HG03196 (cell line): ENCODE measurements around the gene CYP3A5.
"Not testable (repeated sequence)": the region's sequence is repeated elsewhere in the genome, so short reads cannot be mapped to it uniquely, and the experiment has no call there.

ENCODE experiments used
- ATAC-seq: cut with Tn5 transposase; IDR thresholded peaks from one replicate; pipeline ENCODE4 v1.9.1; 2021; ENCODE audit not compliant: unreplicated experiment

CYP3A5 gene

DNA sequence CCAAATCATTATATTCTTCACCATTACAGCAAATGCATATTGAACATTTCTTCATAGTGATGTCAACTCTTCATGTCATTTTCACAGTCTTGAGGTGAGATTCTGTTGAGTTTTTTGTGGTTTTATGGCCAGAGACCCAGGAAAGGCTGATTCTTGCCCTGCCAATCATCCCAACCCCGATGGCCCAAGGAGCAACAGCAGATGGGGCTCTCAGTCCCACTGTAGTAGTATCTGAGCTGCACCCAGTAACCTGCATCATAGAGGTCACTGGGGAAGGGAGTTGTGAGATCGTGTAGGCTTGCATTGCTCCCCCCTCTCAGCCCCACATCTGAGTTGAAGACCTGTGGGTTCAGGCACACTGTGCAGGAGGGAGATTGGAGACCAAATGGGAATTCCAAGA is 36.3 kb downstream of the CYP3A5 start:
- ATAC-seq = no peak

DNA sequence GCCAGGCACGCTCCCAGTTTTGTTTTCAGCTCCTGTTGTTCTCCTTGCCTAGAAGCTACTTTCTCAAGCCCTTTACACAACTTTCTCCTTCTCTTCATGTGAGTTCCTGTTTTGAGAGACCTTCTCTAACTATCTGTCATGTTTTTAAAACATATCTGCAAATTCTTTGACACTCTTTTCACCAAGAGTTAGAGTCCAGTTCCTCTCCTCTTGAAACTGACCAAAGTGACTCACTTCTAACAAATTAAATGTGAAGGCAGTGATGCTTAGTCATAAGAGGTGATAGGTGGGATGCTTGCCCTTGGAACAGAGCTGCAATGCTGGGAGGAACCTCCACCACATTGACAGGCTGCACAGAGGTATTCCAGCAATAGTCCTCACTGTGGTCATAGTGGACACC is 37.8 kb downstream of the CYP3A5 start:
- no peak for ATAC-seq

DNA sequence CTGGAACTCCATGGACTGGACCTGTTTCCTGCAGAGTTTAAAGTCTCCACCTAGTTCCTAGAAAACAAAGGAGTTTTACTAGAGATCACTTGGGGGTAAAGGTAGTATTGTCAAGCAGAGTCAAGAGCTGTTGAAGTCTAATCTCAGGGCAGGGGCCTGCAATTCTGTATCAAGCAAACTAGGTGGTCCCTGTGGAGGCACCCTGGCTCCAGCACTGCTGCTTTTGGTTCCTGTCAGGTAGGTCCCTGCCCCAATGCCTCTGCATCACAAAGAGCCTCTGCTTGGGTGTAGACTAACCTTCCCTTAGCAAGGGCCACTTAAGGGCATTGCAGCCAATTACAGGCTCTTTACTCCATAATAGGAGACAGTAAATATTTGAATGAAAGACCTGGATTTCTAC is 40.5 kb downstream of the CYP3A5 start:
- ATAC-seq = no peak

DNA sequence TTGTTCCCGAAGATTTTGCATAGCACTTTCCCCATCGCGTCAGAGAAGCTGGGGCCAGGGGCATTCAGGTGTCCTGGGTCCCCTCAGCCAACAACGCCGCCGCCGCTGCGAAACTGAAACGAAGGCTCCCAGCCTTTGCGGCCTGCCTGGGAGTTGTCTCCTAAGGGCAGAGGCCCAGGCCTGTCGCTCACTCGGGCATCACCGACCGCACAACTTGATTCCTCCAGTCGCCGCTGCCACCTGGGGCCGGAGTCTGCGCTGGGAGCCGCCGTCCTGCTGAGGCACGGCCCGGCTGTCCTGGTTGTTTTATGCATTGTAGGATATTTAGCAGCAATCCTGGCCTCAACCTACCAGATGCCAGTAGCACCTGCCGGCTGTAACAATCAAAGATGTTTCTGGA is 41.1 kb downstream of the CYP3A5 start:
- no peak for ATAC-seq

DNA sequence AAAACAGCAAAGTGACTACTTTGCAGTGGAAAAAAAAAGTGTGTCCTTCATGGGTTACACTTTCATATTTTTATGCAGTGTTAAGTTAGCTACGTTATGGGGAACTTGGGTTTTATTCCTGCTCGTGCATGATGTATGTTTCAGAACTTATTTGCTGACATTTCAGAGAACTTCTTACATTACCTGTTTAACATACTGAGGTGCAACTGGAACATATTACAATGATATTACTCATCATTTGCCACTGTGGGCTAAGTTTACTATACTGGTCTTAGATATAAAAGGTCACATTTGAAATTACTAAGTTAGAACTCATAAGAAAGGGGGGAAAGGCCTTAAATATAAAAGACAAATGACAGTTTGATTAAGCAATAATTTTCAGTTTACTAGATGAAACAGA is 42.4 kb downstream of the CYP3A5 start:
- ATAC-seq = not testable (repeated sequence)

DNA sequence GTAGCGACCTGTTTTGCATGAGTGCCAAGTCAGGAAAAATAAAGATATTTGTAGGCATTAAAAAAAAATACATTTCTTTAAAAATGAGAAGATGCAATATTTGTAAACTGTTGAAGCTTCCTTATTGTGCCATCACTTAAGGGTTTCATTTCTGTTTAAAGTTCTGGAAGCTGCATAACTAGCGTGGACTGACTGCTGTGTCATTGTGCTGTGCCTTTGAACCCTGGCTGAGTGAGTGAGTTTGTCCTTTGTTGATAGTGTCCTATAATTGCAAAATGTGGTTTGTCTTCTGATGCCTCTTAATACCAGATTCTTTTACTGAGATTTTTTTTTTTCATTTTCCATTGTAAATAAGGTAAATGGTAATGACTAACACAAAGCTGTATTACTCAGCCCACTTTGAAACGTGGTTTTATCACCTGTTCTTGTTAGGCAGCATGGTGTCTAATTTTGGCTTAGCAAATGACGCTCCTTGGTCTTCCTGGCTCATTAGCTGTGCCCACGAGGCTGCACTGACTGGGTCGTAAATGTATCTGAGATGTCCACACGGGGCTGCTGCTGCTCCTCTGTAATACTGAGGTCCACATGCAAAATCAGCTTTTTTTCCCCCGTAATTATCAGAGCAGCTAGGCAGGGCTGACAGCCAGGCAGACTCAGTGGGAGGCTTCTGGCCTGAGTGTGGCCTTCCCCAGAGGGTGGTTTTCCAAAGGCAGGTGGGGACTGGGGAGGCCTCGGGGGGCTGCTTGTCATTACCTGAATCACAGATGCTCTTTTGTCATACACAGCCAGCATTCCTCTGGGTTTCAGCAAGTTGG is 48.3 kb downstream of the CYP3A5 start:
- no peak for ATAC-seq

DNA sequence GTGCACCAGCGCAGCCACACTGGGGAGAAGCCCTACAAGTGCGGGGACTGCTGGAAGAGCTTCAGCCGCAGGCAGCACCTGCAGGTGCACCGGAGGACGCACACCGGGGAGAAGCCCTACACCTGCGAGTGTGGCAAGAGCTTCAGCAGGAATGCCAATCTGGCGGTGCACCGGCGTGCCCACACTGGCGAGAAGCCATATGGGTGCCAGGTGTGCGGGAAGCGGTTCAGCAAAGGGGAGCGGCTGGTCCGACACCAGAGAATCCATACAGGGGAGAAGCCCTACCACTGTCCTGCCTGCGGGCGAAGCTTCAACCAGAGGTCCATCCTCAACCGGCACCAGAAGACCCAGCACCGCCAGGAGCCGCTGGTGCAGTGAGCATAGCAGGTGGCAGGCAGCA is 50.2 kb downstream of the CYP3A5 start:
- no peak for ATAC-seq

DNA sequence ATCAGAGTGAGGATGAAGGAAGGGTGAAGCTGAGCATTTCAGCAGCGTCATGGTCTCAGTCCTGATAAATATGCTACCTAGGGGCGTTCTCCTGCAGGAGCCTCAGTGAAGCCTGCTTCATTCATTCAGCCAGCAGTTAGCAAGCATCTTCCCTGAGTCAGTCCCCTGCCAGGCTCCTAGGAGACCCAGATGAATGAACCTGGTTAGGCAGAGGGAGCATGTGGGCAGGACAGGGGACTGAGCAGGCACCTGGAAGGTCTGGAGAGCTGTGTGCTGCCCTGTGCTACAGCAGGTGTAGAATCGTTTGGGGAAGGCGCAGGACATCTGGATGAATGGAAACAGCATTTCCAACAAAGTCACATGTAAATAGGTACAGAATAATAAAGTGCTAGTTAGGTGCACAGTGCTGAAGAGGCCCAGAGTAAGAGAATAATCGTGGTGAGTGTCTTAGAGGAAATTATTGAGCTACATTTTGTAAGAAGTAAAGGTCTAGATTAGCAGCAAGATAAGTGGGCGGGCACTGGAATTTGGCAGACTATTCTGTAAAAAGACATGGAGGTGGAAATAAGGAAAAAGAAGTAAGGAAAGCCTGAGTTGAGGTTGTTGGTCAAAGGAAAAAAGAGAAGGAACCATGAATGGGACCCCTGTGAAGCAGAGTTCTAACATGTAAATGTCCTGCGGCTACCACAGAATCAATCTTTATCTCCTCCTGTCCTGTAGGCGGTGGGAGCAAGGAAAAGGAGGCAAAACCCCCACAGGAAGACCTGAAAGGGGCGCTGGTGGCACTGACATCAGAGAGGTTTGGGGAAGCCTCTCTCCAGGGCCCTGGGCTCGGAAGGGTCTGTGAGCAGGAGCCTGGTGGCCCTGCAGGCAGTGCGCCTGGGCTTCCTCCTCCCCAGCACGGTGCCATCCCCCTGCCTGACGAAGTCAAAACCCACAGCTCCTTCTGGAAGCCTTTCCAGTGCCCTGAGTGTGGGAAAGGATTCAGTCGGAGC is 51.0 kb downstream of the CYP3A5 start:
- no peak for ATAC-seq

DNA sequence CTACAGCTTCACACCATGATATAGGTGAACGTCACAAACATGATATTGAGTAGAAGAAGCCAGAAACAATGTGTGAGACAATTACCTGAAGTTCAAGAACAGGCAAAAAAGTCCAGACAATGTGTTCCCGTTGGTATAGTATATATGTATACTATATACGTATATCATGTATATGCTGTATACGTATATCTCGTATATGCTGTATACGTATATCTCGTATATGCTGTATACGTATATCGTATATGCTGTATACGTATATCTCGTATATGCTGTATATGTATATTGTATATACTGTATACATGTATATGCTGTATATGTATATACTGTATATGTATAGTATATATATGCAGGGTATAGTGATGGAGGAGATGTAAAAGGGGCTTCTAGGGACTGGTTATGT is 52.3 kb downstream of the CYP3A5 start:
- no peak for ATAC-seq

DNA sequence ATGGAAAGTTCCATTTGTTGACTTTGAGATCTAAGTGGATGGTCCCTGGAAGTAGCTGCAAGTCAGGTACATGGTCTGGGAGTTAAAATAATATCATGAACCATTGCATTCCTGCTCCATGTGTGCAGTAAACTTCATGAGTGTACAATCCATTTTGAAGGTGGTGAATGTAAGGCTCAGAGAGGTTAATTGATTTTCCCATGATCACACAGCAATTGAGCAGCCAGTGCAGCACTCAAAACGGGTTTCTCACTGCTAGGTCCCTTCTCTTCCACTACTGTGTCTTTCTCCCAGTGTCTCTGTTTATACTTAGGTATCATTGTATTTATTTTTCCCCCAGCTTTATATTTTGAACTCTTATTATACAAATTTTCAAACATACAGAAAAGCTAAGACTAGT is 53.1 kb downstream of the CYP3A5 start:
- ATAC-seq = no peak

DNA sequence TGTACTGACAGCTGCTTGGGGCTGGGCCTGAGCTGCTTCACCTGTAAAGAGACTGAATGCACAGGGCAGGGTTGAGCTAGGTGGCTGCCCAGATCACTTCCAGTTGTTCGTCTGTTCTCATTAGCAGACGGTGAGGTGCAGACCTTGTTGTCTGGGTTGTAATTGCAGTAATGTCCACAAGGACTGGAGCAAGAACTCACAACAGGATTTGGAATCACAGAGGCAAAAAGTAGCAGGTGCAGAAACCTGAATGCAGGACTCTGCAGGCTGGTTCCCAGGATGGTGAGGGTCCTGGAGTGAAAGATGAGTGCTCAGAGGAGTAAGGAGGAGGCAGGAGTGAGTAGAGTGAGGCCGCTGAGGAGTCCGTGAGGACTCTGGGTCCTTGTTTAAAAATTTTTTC is 53.8 kb downstream of the CYP3A5 start:
- ATAC-seq = no peak

DNA sequence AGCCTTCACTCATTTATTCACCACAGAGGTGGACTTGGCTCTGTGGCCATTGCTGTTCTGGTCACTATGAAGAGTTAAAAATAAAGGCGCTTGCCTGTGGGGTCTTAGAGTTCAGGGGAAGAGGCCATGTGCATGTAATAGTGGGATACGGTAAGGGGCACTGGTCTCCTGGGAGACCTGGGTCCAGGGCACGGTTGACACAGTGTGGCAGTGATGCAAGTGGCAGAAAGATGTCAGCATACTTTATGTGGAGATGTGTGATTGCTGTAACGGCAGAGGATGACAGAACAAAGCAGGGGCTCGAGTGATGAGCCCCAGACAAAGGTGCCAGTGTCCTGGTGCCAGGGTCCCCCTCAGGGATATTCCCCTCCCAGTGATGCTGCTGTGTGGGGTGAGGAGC is 54.5 kb downstream of the CYP3A5 start:
- ATAC-seq = no peak

DNA sequence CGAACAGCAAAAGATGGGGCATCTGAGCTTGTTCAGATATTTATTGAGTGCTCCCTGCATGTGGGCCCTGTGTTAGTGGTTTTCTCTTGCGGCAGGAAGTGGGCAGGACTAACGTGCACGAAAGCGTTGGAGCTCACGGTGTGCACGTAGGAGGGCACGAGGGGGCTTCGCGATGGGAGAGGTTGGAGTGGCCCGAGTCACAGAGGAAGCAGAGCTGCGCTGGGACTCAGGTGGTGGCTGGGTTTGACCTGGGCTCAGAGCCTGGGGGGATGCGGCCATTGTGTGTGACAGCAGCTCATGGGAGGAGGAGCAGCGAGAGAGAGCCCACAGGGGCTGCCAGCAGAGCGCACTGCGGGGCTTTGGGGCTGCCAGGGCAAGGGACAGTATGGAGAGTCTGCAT is 55.3 kb downstream of the CYP3A5 start:
- no peak for ATAC-seq

DNA sequence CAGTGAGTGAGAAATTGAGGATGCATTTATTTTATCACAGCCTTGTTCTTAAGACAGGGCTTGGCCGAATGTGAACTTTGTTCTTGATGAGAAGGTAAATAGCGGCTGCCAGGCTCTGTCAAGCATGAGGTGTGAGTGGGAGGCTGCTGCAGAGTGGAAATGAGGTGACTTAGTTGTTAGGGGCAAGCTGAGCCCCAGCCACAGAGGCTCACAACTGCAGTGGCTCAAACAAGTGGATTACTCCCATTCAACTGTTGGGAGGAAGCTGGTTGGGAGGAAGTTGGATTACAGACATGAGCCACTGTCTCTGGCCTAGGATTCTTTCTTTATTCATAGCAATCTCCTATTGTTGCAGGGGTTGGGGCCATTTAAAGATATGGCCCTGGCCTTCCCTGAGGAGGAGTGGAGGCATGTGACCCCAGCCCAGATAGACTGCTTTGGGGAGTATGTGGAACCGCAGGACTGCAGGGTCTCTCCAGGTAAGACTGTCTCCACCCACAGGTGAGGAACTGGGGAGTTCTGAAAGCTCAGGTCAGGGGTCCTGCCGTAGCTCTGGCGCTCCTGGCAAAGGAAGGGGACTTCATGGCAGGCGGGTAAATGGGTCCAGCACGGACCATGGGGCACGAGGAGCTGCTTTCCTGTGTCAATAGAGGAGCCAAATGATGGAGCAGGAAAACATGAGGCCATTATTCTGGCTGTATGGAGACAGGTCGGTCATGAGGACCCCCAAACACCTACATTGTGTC is 55.9 kb downstream of the CYP3A5 start:
- no peak for ATAC-seq

DNA sequence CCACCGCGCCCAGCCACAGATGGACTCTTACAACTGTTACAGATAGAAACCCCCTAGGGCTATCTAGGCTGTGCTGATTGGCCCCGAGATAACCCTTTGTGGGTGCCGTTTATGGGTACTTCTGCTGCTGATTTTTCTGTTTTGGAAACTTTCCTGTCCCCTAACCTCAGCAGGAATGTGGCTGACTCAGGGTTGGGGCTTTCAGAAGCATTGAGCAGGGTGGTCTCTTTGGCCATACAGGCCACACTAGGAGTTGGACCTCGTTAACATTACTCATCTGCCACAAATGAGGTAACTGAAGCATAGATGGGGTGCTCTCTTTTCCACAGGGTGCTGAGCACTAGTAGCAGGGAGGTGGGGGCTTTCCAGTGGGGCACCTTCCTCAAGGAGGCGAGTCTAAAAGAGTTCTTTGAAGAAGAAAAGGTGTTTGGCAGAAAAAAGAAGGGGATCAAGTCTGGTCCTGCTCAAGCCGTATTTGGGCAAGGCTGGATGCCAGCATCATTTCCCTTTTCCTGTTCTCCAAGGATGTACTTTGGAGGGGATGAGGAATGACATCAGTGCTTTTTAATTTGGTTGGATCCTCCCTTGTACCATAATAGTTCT is 56.6 kb downstream of the CYP3A5 start:
- no peak for ATAC-seq

DNA sequence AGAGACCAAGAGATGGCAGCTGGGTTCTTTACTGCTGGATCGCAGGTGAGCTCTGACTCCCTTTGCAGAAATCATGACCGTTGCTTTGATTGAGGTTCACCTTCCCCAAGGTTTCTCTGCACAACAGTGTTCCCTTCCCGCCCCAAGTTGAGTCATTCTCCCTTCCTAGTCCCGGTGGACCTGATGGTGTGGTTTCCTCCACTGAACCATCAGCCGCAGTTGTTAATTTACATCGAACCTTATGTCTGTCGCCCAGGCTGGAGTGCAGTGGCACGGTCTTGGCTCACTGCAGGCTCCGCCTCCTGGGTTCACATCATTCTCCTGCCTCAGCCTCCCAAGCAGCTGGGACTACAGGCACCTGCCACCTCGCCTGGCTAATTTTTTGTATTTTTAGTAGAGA is 57.2 kb downstream of the CYP3A5 start:
- ATAC-seq = no peak

DNA sequence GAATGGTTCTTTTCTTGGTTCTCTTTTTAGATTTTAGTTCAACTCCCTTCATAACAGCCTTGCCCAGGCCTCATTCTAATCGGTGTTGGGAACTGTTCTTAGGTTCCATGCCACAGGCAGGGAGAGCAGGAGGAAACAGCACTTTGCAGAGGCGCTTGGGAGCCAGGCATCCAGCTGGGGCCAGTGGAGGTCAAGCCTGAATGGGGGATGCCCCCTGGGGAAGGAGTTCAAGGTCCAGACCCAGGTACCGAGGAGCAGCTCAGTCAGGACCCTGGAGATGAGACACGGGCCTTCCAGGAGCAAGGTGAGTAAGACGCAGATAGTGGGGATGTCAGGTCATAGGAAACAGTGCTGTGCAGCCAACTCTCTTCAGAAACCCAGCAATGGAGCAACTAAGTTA is 58.5 kb downstream of the CYP3A5 start:
- ATAC-seq = no peak

DNA sequence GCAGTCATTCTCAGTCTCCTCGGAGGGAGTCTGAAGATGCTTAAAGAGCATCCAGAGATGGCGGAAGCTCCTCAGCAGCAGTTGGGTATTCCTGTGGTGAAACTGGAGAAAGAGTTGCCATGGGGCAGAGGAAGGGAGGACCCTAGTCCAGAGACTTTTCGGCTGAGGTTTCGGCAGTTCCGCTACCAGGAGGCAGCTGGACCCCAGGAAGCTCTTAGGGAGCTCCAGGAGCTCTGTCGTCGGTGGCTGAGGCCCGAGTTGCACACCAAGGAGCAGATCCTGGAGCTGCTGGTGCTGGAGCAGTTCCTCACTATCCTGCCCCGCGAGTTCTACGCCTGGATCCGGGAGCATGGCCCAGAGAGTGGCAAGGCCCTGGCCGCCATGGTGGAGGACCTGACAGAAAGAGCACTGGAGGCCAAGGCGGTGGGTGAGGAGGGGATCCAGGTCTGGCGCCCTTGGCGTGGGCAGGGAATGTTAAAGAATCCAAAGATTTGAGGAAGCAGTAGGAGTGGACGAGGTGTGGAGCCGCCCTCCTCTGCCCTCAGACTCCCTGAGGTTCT is 60.1 kb downstream of the CYP3A5 start:
- no peak for ATAC-seq

DNA sequence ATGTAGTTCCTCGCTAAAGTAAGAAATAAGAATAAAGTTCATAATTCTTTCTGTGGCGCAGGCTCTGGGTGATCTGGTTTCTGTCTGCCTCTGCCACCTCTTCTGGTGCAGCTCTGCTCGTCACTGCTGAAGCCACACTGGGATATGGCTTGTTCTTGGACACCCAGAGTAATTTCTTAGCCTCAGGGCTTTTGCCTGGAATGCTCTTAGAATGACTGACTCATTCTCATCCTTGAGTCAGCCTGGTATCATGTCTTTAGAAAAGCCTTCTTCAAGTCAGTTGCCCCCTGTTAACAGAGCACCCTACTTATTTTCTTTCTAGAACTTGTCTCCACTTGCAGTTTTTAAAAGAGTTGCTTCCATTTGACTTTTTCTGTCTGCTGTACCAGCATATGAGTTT is 61.1 kb downstream of the CYP3A5 start:
- ATAC-seq = no peak

DNA sequence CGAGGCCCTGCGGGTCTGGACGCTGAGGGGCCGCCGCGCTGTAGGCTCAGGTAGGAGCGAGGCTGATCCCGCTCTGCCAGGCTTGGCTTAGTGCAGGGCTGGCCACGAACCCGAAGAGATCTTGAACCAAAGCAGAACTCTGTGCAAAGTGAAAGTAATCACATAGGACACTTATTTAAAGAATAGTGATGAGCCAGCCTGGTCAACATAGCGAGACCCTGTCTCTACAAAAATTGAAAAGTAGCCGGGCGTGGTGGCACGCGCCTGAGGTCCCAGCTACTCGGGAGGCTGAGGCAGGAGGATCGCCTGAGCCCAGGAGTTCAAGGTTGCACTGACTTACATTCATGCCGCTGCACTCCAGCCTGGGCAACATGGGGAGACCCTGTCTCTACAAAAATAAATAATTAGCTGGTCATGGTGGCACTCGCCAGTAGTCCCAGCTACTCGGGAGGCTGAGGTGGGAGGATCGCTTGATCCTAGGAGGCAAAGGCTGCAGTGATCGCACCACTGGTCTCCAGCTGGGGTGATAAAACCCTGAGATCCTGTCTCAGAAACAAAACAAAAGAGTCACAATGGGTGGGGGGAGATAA is 62.5 kb downstream of the CYP3A5 start:
- ATAC-seq = no peak
